Activated CD4-positive, alpha-beta T cell treated with anti-CD3 and anti-CD28 coated beads, Interleukin-2, amount 10 ng/mL, durations not matched to agents 7 days and 5 days (primary cell): ENCODE results near the gene HMGXB4. TPM values are rescaled to one million over a fixed set of nuclear protein-coding genes. Genes with fewer than 3 reads are reported as not detected.
A peak's percentile ranks its signal among the peaks of the same experiment; 100 is the strongest.

Experiments
- CTCF ChIA-PET: fragments of 350-600 bp; sonication (Branson Sonifier 250); formaldehyde crosslinking; loops from one replicate; lab custom pipeline; 2021; ENCODE audit warnings: antibody characterized with exemption; lab: Charles Lee
- POLR2A ChIA-PET: fragments of 350-600 bp; sonication (Branson Sonifier 250); formaldehyde crosslinking; loops from one replicate; lab custom pipeline; 2021; ENCODE audit warnings: antibody characterized with exemption; lab: Charles Lee
- DNase-seq: peaks from one replicate; pipeline ENCODE4 v3.0.0-alpha.2; 2020
- H3K27ac Mint-ChIP-seq: one replicate; pipeline ENCODE4 v1.8.0; 2021; ENCODE audit warnings: mild to moderate bottlenecking, moderate library complexity, mixed read lengths
- H3K27me3 Mint-ChIP-seq: one replicate; pipeline ENCODE4 v1.8.0; 2021; ENCODE audit warnings: mixed read lengths
- H3K36me3 Mint-ChIP-seq: one replicate; pipeline ENCODE4 v1.8.0; 2021; ENCODE audit warnings: low read depth, mixed read lengths
- H3K4me1 Mint-ChIP-seq: one replicate; pipeline ENCODE4 v1.8.0; 2021; ENCODE audit warnings: mixed read lengths
- H3K4me3 Mint-ChIP-seq: one replicate; pipeline ENCODE4 v1.8.0; 2021; ENCODE audit warnings: mild to moderate bottlenecking, moderate library complexity, mixed read lengths
- H3K9me3 Mint-ChIP-seq: one replicate; pipeline ENCODE4 v1.8.0; 2021; ENCODE audit warnings: mixed read lengths
- total RNA-seq, 2 experiments: library from RNA; stranded (reverse); gene quantifications; one replicate each; pipeline ENCODE4 v1.2.3, GENCODE V29; 2021

The HMGXB4 gene
- total RNA-seq, 2 experiments from 2014 or later: 32.2 to 35.5 TPM

- H3K9me3 Mint-ChIP-seq: no peaks in the 10 kb centered on the region
- ChIA-PET POLR2A (no interaction called here), CTCF (no interaction called here)
- no peak overlapping the region for H3K4me3 Mint-ChIP-seq
- no peak for DNase-seq
- peaks cover 18% of the 10 kb centered on the region for H3K4me1 Mint-ChIP-seq
- no peaks in the 10 kb centered on the region for H3K27me3 Mint-ChIP-seq
- no peak overlapping the region for H3K27ac Mint-ChIP-seq
- H3K36me3 Mint-ChIP-seq: peaks cover 41% of the 10 kb centered on the region
Observed at GRCh38 chr22:35325209-35325608, 67.9 kb downstream of the HMGXB4 start.

- H3K4me1 Mint-ChIP-seq: peaks cover 24% of the 10 kb centered on the region
- H3K9me3 Mint-ChIP-seq: no peaks in the 10 kb centered on the region
- no peak for DNase-seq
- H3K27ac Mint-ChIP-seq: no peak overlapping the region
- H3K4me3 Mint-ChIP-seq: no peak overlapping the region
- ChIA-PET POLR2A (no interaction called here), CTCF (no interaction called here)
- H3K36me3 Mint-ChIP-seq: peaks cover 46% of the 10 kb centered on the region
- H3K27me3 Mint-ChIP-seq: no peaks in the 10 kb centered on the region
Observed at GRCh38 chr22:35326854-35327562, 69.7 kb downstream of the HMGXB4 start.

GRCh38 chr22:35327690-35328471 lies 70.6 kb downstream of the HMGXB4 start:
- Mint-ChIP-seq H3K4me3 (no peak overlapping the region), H3K27me3 (no peaks in the 10 kb centered on the region)

GRCh38 chr22:35328472-35328885 lies 71.2 kb downstream of the HMGXB4 start:
- H3K4me3 Mint-ChIP-seq: no peak overlapping the region
- ChIA-PET CTCF (interaction anchor here (0.6 to 1.0 kb wide), 2 partner anchors 15 to 32 kb away, joined by 3 read pairs; no protein-coding TSS in a partner anchor), POLR2A (no interaction called here)
- H3K27me3 Mint-ChIP-seq: no peaks in the 10 kb centered on the region
- peaks cover 24% of the 10 kb centered on the region for H3K4me1 Mint-ChIP-seq
- peaks cover 46% of the 10 kb centered on the region for H3K36me3 Mint-ChIP-seq
- H3K9me3 Mint-ChIP-seq: no peaks in the 10 kb centered on the region
- H3K27ac Mint-ChIP-seq: no peak overlapping the region
- DNase-seq: no peak

More at GRCh38 chr22:35327690-35328471, 70.6 kb downstream of the HMGXB4 start:
- Mint-ChIP-seq H3K4me1 (peaks cover 24% of the 10 kb centered on the region), H3K36me3 (peaks cover 46% of the 10 kb centered on the region), H3K27ac (no peak overlapping the region), H3K9me3 (no peaks in the 10 kb centered on the region)
- CTCF ChIA-PET: interaction anchor here (0.6 to 1.0 kb wide), 2 partner anchors 15 to 31 kb away, joined by 3 read pairs; no protein-coding TSS in a partner anchor
- POLR2A ChIA-PET: no interaction called here
- DNase-seq: no peak

- H3K36me3 Mint-ChIP-seq: peaks cover 39% of the 10 kb centered on the region
- no peaks in the 10 kb centered on the region for H3K27me3 Mint-ChIP-seq
- ChIA-PET POLR2A (no interaction called here), CTCF (no interaction called here)
- no peaks in the 10 kb centered on the region for H3K9me3 Mint-ChIP-seq
- no peak for DNase-seq
- peaks cover 31% of the 10 kb centered on the region for H3K4me1 Mint-ChIP-seq
- no peak overlapping the region for H3K27ac Mint-ChIP-seq
- H3K4me3 Mint-ChIP-seq: no peak overlapping the region
Observed at GRCh38 chr22:35329114-35329847, 72.0 kb downstream of the HMGXB4 start.

- peaks cover 39% of the 10 kb centered on the region for H3K4me1 Mint-ChIP-seq
- H3K27ac Mint-ChIP-seq: peak overlapping the region; percentile 82
- H3K4me3 Mint-ChIP-seq: peak overlapping the region; percentile 30
- no peaks in the 10 kb centered on the region for H3K27me3 Mint-ChIP-seq
- POLR2A ChIA-PET: interaction anchor here (0.6 kb wide), 2 partner anchors 134 to 204 kb away, joined by 3 to 7 read pairs; no protein-coding TSS in a partner anchor
- no peaks in the 10 kb centered on the region for H3K9me3 Mint-ChIP-seq
- H3K36me3 Mint-ChIP-seq: peaks cover 28% of the 10 kb centered on the region
- CTCF ChIA-PET: interaction anchor here (0.6 to 1.1 kb wide), 7 partner anchors 13 to 348 kb away, joined by 3 to 5 read pairs (median 3); partner anchors contain the start of gene TOM1
- peak; percentile 66 for DNase-seq
Observed at GRCh38 chr22:35330258-35330861, 73.1 kb downstream of the HMGXB4 start.

- peaks cover 24% of the 10 kb centered on the region for H3K36me3 Mint-ChIP-seq
- H3K4me1 Mint-ChIP-seq: peaks cover 50% of the 10 kb centered on the region
- no peak overlapping the region for H3K4me3 Mint-ChIP-seq
- no peak for DNase-seq
- POLR2A ChIA-PET: no interaction called here
- no peaks in the 10 kb centered on the region for H3K27me3 Mint-ChIP-seq
- H3K27ac Mint-ChIP-seq: no peak overlapping the region
- no peaks in the 10 kb centered on the region for H3K9me3 Mint-ChIP-seq
- CTCF ChIA-PET: interaction anchor here (1.0 kb wide), 1 partner anchor 80 kb away, joined by 4 read pairs; no protein-coding TSS in a partner anchor
Observed at GRCh38 chr22:35332278-35332677, 75.0 kb downstream of the HMGXB4 start.

- no peaks in the 10 kb centered on the region for H3K27me3 Mint-ChIP-seq
- peaks cover 47% of the 10 kb centered on the region for H3K4me1 Mint-ChIP-seq
- H3K27ac Mint-ChIP-seq: no peak overlapping the region
- no peak for DNase-seq
- no peak overlapping the region for H3K4me3 Mint-ChIP-seq
- H3K9me3 Mint-ChIP-seq: no peaks in the 10 kb centered on the region
- ChIA-PET POLR2A (no interaction called here), CTCF (interaction anchor here (1.0 to 1.3 kb wide), 3 partner anchors 12 to 79 kb away, joined by 3 to 4 read pairs (median 3); no protein-coding TSS in a partner anchor)
- peaks cover 18% of the 10 kb centered on the region for H3K36me3 Mint-ChIP-seq
Observed at GRCh38 chr22:35333220-35333619, 75.9 kb downstream of the HMGXB4 start.

- H3K4me3 Mint-ChIP-seq: no peak overlapping the region
- H3K27ac Mint-ChIP-seq: peak overlapping the region; percentile 41
- H3K4me1 Mint-ChIP-seq: peaks cover 42% of the 10 kb centered on the region
- no peak for DNase-seq
- CTCF ChIA-PET: interaction anchor here (0.5 to 1.8 kb wide), 7 partner anchors 11 to 545 kb away, joined by 3 to 4 read pairs (median 3); partner anchors contain the start of gene TOM1
- H3K9me3 Mint-ChIP-seq: no peaks in the 10 kb centered on the region
- no peaks in the 10 kb centered on the region for H3K27me3 Mint-ChIP-seq
- POLR2A ChIA-PET: interaction anchor here (0.8 kb wide), 1 partner anchor 16 kb away, joined by 6 read pairs; no protein-coding TSS in a partner anchor
- H3K36me3 Mint-ChIP-seq: peaks cover 15% of the 10 kb centered on the region
Observed at GRCh38 chr22:35334004-35334403, 76.7 kb downstream of the HMGXB4 start.

GRCh38 chr22:35335468-35335867 lies 78.2 kb downstream of the HMGXB4 start:
- CTCF ChIA-PET: interaction anchor here (0.5 to 1.8 kb wide), 7 partner anchors 9 to 206 kb away, joined by 3 to 5 read pairs (median 3); no protein-coding TSS in a partner anchor
- Mint-ChIP-seq H3K4me3 (no peak overlapping the region), H3K27ac (peak overlapping the region; percentile 73), H3K4me1 (peaks cover 30% of the 10 kb centered on the region), H3K36me3 (peaks cover 11% of the 10 kb centered on the region), H3K9me3 (no peaks in the 10 kb centered on the region), H3K27me3 (no peaks in the 10 kb centered on the region)
- POLR2A ChIA-PET: no interaction called here
- DNase-seq: no peak

- Mint-ChIP-seq H3K27me3 (no peaks in the 10 kb centered on the region), H3K36me3 (peaks cover 11% of the 10 kb centered on the region), H3K9me3 (no peaks in the 10 kb centered on the region), H3K4me1 (peaks cover 26% of the 10 kb centered on the region), H3K27ac (peak overlapping the region; percentile 73), H3K4me3 (no peak overlapping the region)
- DNase-seq: peak; percentile 36
- CTCF ChIA-PET: interaction anchor here (0.9 to 1.8 kb wide), 3 partner anchors 8 to 20 kb away, joined by 3 to 4 read pairs (median 3); no protein-coding TSS in a partner anchor
- POLR2A ChIA-PET: no interaction called here
Observed at GRCh38 chr22:35335936-35336781, 78.9 kb downstream of the HMGXB4 start.
